ENCODE measurements around the gene RNF157.
"Not testable (repeated sequence)": the region's sequence is repeated elsewhere in the genome, so short reads cannot be mapped to it uniquely, and the experiment has no call there.

Gene RNF157

GRCh38 chr17:76186774-76187173 is 53.5 kb downstream of the RNF157 start:
- DNase-seq, result not testable (repeated sequence)

GRCh38 chr17:76184290-76184689 is 56.0 kb downstream of the RNF157 start:
- no peak for DNase-seq

DNA sequence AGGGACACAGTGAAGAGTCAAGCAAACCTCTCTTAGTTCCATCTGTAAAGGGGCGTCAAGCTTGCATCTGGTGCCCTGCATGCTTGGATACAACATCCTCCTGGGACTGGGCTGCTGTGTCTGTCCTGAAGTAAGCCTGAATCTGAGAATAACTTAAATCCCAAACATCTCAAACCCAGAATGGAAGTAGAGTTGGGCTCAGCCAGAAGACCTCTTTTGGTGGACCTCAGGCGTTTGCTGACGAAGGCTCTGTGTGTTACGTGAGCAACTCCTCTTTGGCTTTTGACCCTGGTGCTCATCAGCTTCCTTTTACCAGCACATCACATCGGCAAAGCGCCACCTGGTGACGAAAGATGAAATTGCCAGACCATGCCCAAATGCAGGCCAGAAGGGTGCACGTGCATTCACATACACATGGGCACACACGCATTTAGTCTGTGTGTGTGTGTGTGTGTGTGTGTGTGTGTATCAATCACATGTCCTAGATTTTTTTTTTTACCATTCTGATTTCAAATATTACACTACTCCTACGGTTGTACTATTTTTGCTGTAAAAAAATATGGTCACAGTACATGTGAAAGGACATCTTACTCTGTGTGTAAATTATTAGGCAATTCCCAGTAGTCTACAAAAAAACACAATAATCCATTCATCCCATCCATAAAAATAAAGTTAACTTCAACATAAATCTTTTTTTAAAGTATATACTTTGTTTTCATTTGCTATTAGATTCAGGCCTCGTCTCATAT is 58.1 kb downstream of the RNF157 start:
- peak; percentile 89 for DNase-seq

GRCh38 chr17:76179496-76180467 is 60.5 kb downstream of the RNF157 start:
- DNase-seq, result peak; percentile 25

DNA sequence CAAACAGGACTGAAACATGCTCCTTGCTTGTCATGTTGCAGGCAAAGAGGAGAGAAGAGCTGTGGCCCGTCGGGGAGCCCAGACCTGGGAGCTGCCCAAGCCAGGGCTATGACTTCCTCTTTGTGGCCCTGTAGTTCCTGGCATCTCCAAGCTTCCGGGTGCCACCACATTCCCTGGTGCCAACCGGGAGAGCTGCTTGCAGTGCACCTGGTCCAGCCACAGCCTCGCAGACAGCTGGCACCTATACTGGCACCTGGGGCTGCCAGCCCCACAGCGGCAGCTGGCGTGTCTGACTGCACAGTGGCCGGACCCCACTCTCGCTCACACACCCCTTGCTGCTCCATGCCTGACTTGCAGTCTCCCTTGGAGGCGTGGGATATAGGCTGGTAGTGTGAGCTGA is 62.2 kb downstream of the RNF157 start:
- DNase-seq, result no peak

GRCh38 chr17:76176701-76177574 is 63.4 kb downstream of the RNF157 start:
- DNase-seq, result no peak

DNA sequence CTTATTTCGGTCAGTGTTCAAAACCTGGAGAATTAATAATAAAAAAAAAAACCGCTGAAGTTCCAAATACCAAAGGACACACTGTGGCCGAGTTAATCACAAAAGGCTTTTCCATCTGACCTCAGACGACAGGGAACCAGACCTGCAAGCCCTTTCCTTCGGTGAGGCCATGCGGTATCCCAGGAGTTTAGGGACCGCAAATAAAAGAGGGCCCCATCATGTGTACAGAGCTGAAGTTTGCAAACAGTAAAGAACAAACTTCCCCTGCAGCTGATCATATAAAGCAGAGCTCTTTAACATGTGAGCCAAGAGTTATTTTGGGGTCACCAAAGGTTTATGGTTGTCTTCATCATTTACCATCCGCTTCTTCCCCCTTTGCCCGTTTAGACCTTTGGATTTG is 66.3 kb downstream of the RNF157 start:
- DNase-seq, result no peak

GRCh38 chr17:76173474-76173873 is 66.8 kb downstream of the RNF157 start:
- no peak for DNase-seq

GRCh38 chr17:76171706-76172105 is 68.6 kb downstream of the RNF157 start:
- no peak for DNase-seq

DNA sequence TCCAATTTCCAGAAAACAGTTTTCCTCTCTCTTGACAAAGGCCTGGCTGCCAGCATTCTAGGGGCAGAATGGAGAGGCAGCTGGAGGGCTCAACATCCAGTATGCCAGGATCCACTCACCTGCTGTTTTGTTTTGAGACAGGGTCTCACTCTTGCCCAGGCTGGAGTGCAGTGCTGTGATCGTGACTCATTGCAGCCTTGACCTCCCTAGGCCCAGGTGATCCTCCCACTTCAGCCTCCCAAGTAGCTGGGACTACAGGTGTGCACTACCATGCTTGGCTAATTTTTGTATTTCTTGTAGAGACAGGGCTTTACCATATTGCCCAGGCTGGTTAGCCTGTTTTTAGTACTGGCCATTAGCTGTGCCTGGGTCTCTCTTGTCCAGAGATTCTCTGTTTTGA is 70.2 kb downstream of the RNF157 start:
- no peak for DNase-seq

GRCh38 chr17:76166906-76167305 is 73.4 kb downstream of the RNF157 start:
- DNase-seq, result no peak

DNA sequence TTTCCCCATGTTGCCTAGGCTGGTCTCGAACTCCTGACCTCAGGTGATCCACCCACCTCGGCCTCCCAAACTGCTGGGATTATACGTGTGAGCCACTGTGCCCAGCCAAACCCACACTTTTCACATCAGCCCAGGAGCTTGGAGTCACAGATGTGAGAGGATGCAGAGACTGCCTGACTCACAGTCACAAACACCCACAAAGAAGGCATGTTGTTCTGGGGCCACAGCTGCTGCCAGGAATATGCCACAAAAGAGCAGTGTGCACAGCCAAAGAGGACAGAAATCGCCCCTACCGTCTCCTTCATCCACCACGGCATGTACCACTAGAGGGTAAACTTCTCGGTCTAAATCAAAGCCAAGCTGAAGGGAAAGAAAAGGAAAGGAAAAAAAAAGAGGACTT is 74.1 kb downstream of the RNF157 start:
- DNase-seq, result no peak

DNA sequence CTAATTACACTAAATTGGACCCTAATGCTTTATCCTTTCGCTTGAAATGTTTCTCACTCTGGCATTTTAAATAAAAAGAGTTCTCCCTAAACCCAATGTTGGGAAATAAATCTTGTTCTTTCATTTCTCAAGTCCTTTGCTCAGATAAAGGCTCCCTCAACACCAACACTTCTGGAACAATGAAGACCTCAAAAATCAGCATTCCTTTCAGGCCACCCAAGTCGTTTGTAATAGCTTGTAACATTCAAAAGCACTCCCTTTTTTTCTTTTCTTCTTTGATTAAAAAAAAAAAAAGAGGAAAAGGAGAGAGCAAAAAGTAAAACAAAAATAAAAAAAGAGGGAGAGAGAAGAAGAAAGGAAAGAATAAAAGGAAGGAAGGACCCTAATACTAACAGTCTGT is 76.0 kb downstream of the RNF157 start:
- no peak for DNase-seq

DNA sequence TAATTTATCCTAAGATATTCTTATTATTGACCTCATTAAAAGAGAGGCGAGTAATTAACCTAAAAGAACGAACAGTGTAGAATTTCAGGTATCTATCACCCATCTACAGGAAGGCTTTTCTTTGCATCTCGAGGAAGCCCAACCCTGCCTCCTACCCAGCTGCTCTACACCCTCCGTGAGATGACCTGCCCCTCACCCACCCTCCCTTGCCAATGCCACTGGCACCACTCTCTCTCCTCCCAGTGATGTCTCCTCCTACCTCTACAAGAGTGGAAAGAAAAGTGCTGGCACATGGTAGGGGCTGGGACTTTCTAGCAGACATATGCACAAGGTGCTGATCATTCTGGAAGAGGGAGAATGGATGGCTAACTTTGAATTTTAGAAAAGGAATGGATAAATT is 76.4 kb downstream of the RNF157 start:
- no peak for DNase-seq

- no peak for DNase-seq
These were observed 78.5 kb downstream of the RNF157 start for GRCh38 chr17:76161619-76162266.

GRCh38 chr17:76160896-76161528 is 79.3 kb downstream of the RNF157 start:
- DNase-seq, result no peak

GRCh38 chr17:76159157-76159556 is 81.1 kb downstream of the RNF157 start:
- no peak for DNase-seq

- no peak for DNase-seq
These were observed 82.5 kb downstream of the RNF157 start for GRCh38 chr17:76157759-76158158.

- no peak for DNase-seq
These were observed 83.7 kb downstream of the RNF157 start for GRCh38 chr17:76156662-76156991.

GRCh38 chr17:76155988-76156661 is 84.2 kb downstream of the RNF157 start:
- DNase-seq, result no peak
